Prostate gland (tissue), 2 donors: ENCODE measurements around the gene GUCY2C. TPM values are rescaled to one million over a fixed set of nuclear protein-coding genes. Genes with fewer than 3 reads are reported as not detected.

Source experiments
- DNase-seq: peaks from one replicate; pipeline ENCODE4 v3.0.0-alpha.2; 2019; ENCODE audit warnings: low spot score
- H3K27ac ChIP-seq, 2 donors: fragments of 200-600 bp; sonication (generic); 2 replicates each; pipeline ENCODE4 v1.5.1; 2017 to 2019
- H3K27me3 ChIP-seq: fragments of 200-600 bp; sonication (generic); replicated peaks from 2 replicates; pipeline ENCODE4 v1.5.1; 2019; ENCODE audit not compliant: insufficient read depth
- H3K36me3 ChIP-seq, 2 donors: fragments of 200-600 bp; sonication (generic); 1 replicate in 1 of 2; 2 replicates in 1 of 2; pipeline versions ENCODE4 v1.5.1 to v1.8.1; 2017 to 2019
- H3K4me1 ChIP-seq: fragments of 200-600 bp; sonication (generic); replicated peaks from 2 replicates; pipeline ENCODE4 v1.5.1; 2019
- H3K4me3 ChIP-seq, 2 donors: fragments of 200-600 bp; sonication (generic); 2 replicates each; pipeline ENCODE4 v1.5.1; 2017 to 2019
- H3K9me3 ChIP-seq: fragments of 200-600 bp; sonication (generic); 2 replicates; pipeline ENCODE4 v1.5.1; 2017
- CTCF ChIP-seq, 4 experiments: fragments of 200-600 bp in 2 of 4; fragments of 450-650 bp in 2 of 4; sonication (generic) in 2 of 4; IDR thresholded peaks; 1 replicate in 3 of 4; 2 replicates in 1 of 4; pipeline ENCODE4 v1.5.1; 2016 to 2019; ENCODE audit warnings: antibody characterized with exemption in 4 of 4, mild to moderate bottlenecking in 2 of 4, moderate library complexity in 2 of 4
- POLR2A ChIP-seq: fragments of 450-650 bp; IDR thresholded peaks from one replicate; pipeline ENCODE4 v1.6.1; 2016; ENCODE audit warnings: antibody characterized with exemption, mild to moderate bottlenecking
- POLR2AphosphoS5 ChIP-seq: sonication (generic); formaldehyde crosslinking; IDR thresholded peaks from one replicate; pipeline ENCODE4 v1.6.1; 2017; ENCODE audit warnings: antibody characterized with exemption
- WGBS: methylation state at CpG from one replicate; pipeline ENCODE4 v1.1.5; 2018; 5-methylcytosine and 5-hydroxymethylcytosine counted together
- intact Hi-C: fragments of 100-400 bp; cut with DNase I; formaldehyde crosslinking; loops from one replicate; pipeline ENCODE4 v1.14.2; 2022
- total RNA-seq, 2 donors: library from RNA; depleted of rRNA; stranded (reverse); fragments of >200 nt; gene quantifications; one replicate each; pipeline ENCODE4 v1.1.0, GENCODE V29; 2016

Gene GUCY2C
- total RNA-seq, 2 donors from 2014 or later: 0.11 TPM; not detected in 1

- WGBS: 73% methylated on average over 6 of the region's 6 CpGs
- H3K4me1 ChIP-seq: no peaks in the 10 kb centered on the region
- no peaks in the 10 kb centered on the region for H3K27me3 ChIP-seq
- intact Hi-C loops: loop anchor here (5.0 kb wide), 1 partner anchor 383 kb away; no protein-coding TSS in a partner anchor
- no peaks in the 10 kb centered on the region for H3K36me3 ChIP-seq
- TF ChIP-seq CTCF (IDR thresholded peaks at IDR 0.05): no peak
- no peak for TF ChIP-seq POLR2A
- no peak for TF ChIP-seq POLR2AphosphoS5
- H3K9me3 ChIP-seq: no peaks in the 10 kb centered on the region
- DNase-seq: no peak
- no peak overlapping the region for H3K4me3 ChIP-seq
- no peak overlapping the region for H3K27ac ChIP-seq
Observed at GRCh38 chr12:14619741-14620501, 76.5 kb downstream of the GUCY2C start.

- Histone ChIP-seq H3K9me3 (no peaks in the 10 kb centered on the region), H3K4me3 (no peak overlapping the region), H3K27me3 (no peaks in the 10 kb centered on the region), H3K4me1 (no peaks in the 10 kb centered on the region), H3K36me3 (no peaks in the 10 kb centered on the region), H3K27ac (no peak overlapping the region)
- TF ChIP-seq POLR2A (no peak), POLR2AphosphoS5 (no peak), CTCF (IDR thresholded peaks at IDR 0.05) (peak in 3 of 4 experiments; percentile 19 to 56 (median 44))
- intact Hi-C loops: loop anchor here (5.0 kb wide), 1 partner anchor 382 kb away; no protein-coding TSS in a partner anchor
- no peak for DNase-seq
- 55% methylated on average over 4 of the region's 4 CpGs for WGBS
Observed at GRCh38 chr12:14618983-14619382, 77.4 kb downstream of the GUCY2C start.

- Histone ChIP-seq H3K27ac (no peak overlapping the region), H3K36me3 (no peaks in the 10 kb centered on the region), H3K4me1 (no peaks in the 10 kb centered on the region), H3K9me3 (no peaks in the 10 kb centered on the region), H3K27me3 (no peaks in the 10 kb centered on the region), H3K4me3 (no peak overlapping the region)
- 66% methylated on average over 3 of the region's 3 CpGs for WGBS
- no peak for TF ChIP-seq POLR2AphosphoS5
- DNase-seq: no peak
- intact Hi-C loops: loop anchor here (5.0 kb wide), 1 partner anchor 377 kb away; no protein-coding TSS in a partner anchor
Observed at GRCh38 chr12:14614704-14615121, 81.7 kb downstream of the GUCY2C start.

GRCh38 chr12:14613718-14614117, 82.7 kb downstream of the GUCY2C start:
- Histone ChIP-seq H3K36me3 (no peaks in the 10 kb centered on the region), H3K4me3 (no peak overlapping the region), H3K4me1 (no peaks in the 10 kb centered on the region), H3K27me3 (no peaks in the 10 kb centered on the region), H3K27ac (no peak overlapping the region), H3K9me3 (no peaks in the 10 kb centered on the region)
- 94% methylated on average over 1 of the region's 1 CpG for WGBS
- no peak for TF ChIP-seq CTCF (IDR thresholded peaks at IDR 0.05)
- no peak for TF ChIP-seq POLR2A
- no peak for DNase-seq
- intact Hi-C loops: no loop called here

- H3K27ac ChIP-seq: no peak overlapping the region
- WGBS: 61% methylated on average over 3 of the region's 3 CpGs
- TF ChIP-seq POLR2AphosphoS5 (no peak), CTCF (IDR thresholded peaks at IDR 0.05) (no peak), POLR2A (no peak)
Observed at GRCh38 chr12:14612898-14613445, 83.4 kb downstream of the GUCY2C start.

More at GRCh38 chr12:14612898-14613445, 83.4 kb downstream of the GUCY2C start:
- Histone ChIP-seq H3K9me3 (no peaks in the 10 kb centered on the region), H3K4me1 (no peaks in the 10 kb centered on the region), H3K36me3 (no peaks in the 10 kb centered on the region), H3K27me3 (no peaks in the 10 kb centered on the region), H3K4me3 (no peak overlapping the region)
- DNase-seq: no peak
- intact Hi-C loops: no loop called here
